Activated effector memory CD4-positive, alpha-beta T cell treated with anti-CD3 and anti-CD28 coated beads, Interleukin-2, amount 50 U/mL, for 16 hours (primary cell): Measurements from ENCODE around the gene PUSL1.

Experiments
- DNase-seq: peaks from one replicate; pipeline ENCODE4 v3.0.0-alpha.2; 2020

The PUSL1 gene

DNA sequence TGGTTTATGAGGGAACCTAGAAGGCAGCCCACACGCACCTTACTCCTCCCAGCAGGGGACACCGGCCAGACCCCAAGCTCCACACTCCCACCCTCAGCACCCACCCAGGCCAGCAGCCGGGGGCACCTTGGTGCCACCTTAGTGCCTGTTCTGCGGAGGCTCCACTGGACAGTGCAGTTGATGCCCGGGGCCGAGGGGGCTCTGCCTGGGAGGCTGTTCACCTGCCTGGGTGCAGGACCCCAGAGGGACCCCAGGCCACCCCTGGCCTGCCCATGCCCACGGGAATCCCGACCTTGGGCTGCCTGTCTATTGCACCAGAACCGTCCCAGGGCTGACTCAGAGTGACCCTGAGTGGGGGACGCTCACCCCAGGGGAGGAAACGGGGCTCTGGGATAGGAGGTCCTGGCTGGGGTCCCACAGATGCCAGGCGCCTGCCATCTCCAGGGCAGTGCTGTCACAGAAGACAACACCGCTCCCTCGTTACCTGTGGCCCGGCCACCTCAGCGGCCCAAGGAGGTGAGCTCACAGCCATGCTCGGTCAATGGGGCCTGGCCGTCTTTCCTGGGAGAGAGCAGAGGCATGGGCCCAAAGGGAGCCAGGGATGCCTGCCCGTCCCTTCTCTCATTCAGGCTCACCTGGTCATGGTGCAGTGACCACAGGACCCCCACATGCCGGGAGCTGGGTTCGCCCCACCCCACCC is 27.5 kb upstream of the PUSL1 start:
- DNase-seq: no peak

DNA sequence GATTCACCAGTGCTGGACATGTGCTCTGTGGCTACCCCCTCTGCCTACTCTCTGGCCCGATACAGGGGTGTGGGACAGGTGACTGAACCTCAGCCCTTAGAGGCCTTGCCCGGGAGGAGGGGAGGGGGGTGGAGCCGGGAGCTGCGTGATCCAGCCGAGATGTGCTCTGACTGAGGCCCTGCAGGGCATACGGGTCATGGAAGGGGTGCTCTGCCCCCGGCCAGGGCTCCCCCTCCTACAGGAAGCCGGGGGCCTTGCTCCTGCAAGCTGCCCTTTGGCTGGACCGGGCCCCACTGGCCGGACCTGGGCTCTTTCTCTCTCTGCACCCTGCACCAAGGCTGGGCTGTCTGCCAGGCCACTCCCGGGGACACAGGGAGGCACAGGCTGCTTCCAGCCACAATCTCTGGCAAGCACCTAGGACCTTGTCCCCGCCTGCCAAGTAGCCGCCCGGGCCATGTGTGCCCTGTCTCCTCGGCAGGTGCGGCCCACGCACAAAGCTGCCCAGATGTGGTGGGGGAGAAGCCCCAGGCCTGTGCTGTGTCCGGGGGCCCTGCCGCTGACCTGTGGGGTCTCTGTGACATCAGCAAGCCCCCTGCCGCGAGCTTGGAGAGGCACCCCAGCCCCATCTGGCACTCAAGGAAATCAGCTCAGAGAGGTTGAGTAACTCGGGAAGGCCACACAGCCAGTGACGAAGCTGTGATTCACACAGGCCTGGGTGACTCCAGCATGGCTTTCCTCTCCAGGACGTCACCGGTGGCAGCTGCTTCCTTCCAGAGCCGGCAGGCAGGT is 26.7 kb upstream of the PUSL1 start:
- DNase-seq: no peak

DNA sequence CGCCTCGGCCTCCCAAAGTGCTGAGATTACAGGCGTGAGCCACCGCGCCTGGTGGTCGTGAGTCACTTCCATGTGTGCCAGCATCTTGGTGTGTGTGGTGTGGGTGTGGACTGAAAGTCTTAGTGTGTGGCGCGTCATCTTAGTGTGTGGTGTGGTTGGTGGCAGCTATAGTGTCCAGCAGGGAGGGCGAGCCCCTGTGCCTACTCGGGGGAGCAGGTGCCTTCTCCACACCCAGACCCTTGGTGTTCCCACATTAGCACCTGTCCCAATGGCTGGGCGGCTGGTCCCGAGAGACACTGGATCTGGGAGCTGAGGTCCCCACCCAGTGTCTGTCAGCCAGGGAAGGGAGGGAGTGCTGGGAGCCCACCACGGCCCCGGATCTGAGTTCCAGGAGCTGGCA is 25.4 kb upstream of the PUSL1 start:
- no peak for DNase-seq

DNA sequence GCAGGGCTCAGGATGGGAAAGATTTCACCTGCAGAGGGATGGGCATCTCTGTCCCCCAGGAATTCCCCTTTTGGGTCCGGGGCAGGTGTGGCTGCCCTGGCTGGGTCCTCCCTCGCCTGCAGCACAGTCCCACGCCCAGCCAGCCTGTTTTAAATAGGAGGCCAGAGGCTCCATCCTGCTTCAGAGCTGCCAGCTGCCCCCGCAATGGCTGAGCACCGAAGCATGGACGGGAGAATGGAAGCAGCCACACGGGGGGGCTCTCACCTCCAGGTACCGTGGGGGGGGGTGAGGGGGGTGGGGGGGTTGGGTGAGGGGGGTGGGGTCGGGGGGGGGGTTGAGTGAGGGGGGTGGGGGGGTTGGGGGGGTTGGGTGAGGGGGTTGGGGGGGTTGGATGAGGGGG is 24.6 kb upstream of the PUSL1 start:
- no peak for DNase-seq

DNA sequence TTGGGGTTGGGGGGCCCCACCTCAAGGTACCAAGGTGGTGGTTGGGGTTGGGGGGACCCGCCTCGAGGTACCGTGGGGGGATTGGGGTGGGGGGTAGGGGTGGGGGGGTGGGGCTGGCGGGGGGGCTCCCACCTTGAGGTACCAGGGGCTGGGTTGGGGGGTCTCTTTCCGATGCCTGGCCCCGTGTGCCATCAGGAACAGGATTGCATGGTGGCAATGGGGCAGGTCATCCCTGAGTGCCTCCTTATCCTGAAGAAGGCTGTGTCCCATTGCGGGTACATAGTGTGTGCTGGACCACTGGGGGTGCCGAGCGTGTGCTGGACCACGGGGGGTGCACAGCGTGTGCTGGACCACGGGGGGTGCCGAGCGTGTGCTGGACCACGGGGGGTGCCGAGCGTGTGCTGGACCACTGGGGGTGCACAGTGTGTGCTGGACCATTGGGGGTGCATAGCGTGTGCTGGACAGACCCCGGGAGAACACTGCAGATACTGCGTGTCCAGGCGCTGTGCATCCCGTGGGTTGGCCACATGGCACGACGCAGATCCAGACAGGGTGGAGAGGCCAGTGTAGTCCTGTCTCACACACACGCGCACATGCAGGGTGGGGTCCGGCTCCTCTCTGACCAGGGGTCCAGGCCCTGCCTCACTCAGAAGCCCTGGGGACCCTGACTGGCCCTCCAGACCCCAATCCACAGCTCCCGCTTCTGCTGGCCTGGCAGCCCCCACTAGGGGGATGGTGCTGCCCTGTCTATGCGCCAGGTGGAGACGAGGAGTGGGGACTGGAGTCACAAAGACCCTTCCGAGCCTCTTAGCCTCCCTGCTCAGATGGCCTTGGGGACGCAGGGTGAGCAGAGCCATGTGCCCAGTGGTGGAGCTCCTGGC is 23.9 kb upstream of the PUSL1 start:
- DNase-seq: no peak

DNA sequence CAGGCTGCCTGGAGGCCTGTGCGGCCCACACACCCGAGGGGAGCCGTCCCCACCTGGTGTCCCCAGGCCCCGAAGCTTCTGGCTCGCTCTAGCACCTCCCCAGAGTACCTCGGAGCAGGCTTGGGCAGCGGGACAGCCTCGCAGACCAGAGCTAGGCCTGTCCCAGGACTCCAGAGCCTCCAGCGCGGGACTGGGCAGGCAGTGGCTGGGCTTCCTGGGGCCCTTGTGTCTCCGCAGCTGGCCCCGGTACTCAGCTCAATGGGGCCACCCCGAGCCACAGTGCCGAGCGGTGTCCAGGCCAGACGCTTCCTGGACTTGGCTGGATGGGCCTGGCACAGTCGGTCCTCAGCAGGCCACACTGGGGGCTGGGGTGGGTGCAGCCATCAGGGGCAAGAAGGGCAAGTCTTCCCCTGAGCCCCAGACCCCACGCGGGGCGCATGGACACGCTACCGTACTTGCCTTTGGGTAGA is 23.3 kb upstream of the PUSL1 start:
- no peak for DNase-seq

DNA sequence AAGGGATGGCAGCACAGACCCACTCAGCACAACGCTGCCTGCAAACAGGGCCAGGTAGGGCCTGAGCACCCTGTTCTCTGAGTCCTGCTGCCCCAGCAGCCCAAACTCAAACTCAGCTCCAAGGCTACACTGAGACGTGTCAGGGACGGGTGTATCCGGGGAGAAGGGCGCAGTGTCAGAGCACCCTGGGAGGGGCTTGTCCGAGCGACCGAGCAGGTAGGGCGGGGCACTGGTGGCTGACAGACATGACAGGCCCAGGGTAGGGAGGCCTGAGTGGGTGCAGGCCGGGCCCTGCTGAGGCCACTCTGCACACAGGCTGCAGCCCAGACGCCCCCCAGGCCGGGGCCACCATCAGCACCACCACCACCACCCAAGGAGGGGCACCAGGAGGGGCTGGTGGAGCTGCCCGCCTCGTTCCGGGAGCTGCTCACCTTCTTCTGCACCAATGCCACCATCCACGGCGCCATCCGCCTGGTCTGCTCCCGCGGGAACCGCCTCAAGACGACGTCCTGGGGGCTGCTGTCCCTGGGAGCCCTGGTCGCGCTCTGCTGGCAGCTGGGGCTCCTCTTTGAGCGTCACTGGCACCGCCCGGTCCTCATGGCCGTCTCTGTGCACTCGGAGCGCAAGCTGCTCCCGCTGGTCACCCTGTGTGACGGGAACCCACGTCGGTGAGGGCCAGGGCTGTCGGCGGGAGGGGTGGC is 22.6 kb upstream of the PUSL1 start:
- no peak for DNase-seq

DNA sequence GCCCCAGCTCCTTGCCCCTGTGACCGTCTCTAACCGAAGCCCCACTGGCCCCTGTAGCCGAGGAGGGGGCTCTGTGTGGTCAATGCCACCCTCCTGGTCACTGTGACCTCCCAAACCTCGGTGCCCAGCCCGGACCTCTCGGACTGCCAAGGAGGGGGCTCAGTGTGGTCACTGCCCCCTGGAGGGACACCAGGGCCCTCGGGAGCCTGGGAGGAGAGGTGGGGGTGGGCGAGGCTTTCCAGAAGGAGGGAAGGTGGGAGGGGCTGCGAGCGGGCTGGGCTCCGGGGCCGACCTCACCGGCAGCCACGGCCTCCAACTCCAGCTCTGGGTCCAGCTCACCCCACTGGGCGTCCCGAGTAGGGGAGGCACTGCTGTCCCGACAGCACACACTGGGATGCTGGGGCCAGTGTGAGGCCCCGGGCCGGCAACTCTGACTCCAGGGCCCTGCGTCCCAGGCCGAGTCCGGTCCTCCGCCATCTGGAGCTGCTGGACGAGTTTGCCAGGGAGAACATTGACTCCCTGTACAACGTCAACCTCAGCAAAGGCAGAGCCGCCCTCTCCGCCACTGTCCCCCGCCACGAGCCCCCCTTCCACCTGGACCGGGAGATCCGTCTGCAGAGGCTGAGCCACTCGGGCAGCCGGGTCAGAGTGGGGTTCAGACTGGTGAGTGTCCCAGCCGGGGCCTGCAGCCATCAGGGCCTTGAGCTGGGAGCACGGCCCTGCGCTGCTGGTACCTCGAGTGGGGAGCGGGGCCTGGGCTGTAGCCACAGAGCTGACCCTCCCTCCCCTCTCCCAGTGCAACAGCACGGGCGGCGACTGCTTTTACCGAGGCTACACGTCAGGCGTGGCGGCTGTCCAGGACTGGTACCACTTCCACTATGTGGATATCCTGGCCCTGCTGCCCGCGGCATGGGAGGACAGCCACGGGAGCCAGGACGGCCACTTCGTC is 21.8 kb upstream of the PUSL1 start:
- DNase-seq: no peak

DNA sequence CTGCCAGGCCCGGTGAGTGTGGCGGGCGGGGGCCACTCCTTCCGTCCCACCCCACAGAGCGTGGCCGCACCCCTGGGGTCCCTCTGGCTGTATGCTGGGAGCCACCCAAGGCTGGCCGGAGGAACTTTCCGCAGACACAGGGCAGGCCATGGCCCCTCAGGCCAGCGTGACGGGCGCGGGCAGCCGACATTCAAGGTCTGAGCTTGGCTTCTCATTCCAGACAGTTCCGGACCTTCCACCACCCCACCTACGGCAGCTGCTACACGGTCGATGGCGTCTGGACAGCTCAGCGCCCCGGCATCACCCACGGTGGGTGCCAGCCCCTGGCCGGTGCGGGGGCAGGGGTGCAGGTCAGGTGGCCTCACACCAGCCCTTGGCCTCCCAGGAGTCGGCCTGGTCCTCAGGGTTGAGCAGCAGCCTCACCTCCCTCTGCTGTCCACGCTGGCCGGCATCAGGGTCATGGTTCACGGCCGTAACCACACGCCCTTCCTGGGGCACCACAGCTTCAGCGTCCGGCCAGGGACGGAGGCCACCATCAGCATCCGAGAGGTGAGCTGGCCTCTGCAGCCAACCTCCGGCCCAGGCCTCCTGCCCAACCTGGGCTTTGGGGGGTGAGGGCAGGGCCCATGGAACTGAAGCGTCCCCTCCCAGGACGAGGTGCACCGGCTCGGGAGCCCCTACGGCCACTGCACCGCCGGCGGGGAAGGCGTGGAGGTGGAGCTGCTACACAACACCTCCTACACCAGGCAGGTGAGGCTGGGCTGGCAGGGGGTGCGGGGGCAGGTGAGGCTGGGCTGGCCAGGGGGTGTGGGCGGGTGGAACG is 20.9 kb upstream of the PUSL1 start:
- no peak for DNase-seq

DNA sequence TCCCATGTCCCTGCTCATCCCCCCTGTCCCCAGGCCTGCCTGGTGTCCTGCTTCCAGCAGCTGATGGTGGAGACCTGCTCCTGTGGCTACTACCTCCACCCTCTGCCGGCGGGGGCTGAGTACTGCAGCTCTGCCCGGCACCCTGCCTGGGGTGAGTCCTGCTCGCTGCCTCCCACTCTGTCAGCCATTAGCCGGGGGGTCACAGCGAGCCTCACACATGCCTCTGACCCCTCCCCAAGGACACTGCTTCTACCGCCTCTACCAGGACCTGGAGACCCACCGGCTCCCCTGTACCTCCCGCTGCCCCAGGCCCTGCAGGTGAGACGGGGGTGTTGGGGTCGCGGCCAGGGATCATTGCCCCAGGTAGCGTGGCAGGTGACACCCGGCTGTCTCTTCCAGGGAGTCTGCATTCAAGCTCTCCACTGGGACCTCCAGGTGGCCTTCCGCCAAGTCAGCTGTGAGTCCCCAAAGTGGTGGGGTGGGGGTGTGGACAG is 18.1 kb upstream of the PUSL1 start:
- DNase-seq: peak; percentile 87

DNA sequence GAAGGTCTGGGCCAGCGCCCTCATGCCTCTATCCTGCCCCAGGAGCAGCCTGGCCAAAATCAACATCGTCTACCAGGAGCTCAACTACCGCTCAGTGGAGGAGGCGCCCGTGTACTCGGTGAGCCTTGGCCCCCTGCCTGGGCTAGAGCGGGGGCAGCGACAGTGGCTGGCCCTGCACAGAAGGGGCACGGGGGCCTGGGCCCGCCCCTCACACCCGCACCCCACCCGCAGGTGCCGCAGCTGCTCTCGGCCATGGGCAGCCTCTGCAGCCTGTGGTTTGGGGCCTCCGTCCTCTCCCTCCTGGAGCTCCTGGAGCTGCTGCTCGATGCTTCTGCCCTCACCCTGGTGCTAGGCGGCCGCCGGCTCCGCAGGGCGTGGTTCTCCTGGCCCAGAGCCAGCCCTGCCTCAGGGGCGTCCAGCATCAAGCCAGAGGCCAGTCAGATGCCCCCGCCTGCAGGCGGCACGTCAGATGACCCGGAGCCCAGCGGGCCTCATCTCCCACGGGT is 17.3 kb upstream of the PUSL1 start:
- no peak for DNase-seq

DNA sequence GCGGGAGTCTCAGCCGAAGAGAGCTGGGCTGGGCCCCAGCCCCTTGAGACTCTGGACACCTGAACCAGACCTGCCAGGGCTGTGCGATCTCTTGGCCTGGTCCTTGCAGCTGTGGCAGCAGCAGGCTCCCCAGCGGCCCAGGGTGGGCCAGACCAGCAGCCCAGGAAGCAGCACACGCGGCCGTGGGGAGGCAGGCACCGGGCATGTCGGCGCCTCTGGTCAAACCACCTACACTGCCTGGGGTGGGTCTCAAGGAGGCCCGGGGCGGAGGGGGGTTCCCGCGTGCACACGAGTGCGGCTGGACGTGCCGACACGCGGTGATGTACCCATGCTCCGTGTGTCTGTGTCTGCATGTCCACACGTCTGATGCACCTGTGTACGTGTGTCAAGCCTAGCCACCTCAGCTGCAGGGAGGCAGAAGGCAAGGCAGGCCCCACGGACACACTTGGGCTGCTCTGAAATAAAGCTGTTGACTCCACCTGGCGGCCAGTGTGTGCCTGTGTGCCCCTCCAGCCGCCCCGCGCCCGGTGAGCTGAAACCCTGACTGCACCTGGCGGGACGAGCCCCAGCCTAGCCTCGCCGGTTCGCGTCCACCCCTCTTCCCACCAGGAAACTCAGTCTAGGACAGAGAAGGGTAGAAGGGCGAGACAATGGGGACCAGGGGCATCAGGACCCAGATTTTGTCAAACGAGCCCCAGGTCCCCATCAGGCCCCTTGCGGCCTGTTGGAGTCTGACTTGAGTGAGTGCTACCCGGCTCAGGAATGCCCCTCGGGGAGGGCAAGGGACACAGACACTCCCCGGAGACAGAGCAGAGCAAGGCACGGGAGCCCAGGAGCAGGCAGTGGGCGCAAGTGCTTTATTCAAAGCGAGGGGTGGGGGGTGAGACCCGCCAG is 16.6 kb upstream of the PUSL1 start:
- DNase-seq: peak; percentile 87

DNA sequence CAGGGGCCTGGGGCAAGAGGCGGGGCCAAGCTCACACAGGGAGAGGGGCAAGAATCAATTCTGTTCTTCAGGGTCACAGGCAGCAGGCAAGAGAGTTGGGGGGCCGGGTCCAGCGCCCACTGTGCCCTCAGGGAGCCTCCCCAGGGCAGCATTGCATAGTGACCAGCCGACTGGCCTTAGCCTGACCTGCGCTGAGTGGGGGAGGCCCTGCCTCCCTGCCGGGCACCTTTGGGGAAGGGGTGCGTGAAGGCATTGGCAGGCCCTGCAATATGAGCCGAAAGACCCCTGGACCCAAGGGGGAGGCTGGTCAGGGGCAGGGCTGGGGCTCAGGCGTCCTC is 16.0 kb upstream of the PUSL1 start:
- no peak for DNase-seq

DNA sequence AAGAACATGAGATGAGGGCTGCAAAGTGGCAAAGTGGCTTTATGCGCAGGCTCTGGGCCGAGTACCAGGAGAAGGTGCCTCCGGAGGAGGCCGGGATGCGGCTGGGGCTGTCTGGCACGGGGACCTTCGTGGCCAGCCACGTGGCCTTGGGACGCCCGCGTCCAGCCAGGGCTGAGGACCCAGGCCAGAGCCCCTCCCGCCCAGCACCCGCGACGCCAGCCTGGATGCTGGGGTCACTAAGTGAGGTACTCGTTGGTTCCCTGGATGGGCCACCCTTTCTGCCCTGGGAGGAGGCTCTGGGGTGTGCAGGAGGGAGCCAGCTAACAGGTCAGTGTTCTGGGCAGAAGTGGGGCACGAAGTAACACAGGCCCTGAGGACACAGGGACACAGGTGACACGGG is 15.5 kb upstream of the PUSL1 start:
- no peak for DNase-seq

DNA sequence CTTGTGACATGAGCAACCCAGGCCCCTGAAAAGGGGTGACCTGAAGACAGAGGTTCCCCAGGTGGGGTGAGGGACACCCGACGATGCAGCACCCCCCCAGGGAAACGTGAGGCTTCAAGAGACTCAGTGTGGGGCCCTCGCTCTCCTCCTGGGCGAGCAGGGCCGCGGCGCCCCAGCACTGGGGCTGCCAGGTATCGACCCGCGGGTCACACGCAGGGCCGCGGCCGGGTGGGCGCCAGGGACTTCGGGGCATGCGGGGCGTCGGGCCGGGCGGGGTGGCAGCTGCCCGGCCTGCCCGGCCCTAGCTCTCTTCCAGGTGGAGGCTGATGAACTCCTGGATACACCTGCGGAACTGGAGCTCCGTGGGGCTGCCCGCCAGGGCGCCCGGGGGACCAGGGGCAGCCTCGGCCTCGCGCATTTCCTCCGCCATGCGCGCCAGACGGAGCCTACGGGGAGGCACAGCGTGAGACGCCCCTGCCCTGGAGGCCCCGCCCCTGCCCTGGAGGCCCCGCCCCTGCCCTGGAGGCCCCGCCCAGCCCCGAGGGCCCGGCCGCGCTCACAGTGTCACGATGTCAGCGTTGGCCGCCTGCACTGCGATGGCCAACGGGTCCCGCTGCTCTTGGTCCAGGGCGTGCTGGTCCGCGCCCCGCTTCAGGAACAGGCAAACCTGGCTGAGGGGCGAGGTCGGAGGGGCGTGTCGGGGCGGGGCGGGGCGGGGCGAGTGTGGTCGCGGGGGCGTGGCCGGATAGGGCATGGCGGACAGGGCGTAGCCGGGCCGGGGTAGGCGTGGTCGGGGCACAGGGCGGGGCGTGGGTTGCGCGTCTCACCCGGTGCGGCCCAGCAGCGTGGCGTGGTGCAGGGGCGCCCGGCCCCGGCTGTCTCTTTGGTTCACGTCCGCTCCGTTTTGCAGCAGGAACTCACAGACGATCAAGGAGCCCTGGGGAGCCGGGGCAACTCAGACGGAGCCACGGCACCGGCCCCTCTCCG is 14.8 kb upstream of the PUSL1 start:
- no peak for DNase-seq

DNA sequence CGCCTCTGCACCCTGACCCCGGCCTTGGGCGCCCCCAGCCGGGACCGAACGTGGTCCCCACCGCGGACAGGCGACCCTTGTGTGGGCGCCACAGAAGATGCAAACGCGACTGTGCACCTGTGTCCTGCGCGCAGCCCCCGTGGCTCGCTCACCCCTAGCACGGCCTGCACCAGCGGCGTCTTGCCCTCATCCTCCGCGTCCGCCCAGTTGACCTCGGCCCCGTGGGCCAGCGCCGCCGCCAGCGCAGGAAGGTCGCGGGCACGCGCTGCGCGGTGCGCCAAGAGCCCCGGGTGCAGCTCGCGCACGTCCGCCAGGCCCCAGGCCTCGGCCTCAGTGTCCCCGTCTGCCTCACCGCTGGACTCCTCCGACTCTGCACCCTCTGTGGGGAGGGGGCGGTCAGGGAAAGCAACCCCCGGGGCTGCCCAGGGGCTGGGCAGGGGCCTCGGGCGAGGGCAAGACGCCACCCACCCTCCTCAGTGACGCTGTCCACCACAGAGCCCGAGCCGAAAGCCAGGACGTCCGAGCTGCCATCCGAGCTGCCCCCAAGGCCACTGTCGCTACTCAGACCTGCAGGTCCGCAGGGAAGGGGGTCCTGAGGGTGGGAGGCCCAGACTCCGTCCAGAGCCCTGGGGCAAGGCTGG is 14.0 kb upstream of the PUSL1 start:
- no peak for DNase-seq

DNA sequence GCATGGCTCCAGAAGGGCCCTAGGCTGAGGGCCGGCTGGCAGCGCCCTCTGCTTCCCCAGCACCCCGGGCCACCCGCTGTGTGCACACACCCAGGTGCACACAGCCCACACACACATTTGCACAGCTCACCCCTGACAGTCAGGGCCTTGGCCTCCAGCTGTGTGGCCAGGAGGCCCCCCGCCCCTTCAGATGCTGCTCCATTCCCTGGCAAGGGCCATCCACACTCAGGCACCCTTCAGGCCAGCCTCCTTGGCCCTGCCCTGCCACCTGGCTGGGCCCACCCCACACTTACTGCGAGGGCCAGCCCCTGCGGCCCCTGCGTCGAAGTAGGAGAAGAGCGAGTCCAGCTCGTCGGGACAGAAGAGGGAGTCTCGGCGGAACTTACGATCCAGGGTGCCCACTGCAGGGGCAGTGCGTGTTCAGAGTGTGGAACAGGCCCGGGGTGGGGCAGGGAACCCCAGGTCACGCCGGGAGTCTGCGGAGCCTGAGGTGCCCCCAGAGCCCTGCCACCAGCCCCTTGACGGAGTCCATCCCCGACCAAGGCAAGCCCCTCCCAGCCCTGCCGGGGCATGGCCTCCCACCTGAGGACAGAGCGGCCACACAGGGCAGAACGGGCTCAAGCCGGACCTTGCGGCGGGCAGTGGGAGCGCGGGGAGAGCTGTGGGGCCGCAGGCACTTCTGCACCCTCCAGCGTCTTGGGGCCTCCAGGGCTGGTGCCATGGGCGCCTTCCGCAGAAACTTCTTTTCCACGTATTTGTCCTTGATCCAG is 13.1 kb upstream of the PUSL1 start:
- no peak for DNase-seq
